GM10248 (cell line): ENCODE results near the gene PEX6.

Experiments used
- CTCF ChIA-PET: fragments of 300-600 bp; sonication (Branson Sonifier 250); formaldehyde crosslinking; extraction: SDS; loops from one replicate; lab custom pipeline; 2021; ENCODE audit warnings: antibody characterized with exemption; lab: Yijun Ruan, JAX
- POLR2A ChIA-PET: fragments of 350-650 bp; sonication (Branson Sonifier 250); formaldehyde crosslinking; extraction: SDS; loops from one replicate; lab custom pipeline; 2020; ENCODE audit warnings: antibody characterized with exemption; lab: Yijun Ruan, JAX
- DNase-seq: peaks from one replicate; pipeline ENCODE4 v3.0.0; 2012; ENCODE audit errors: extremely low spot score
- CTCF ChIP-seq: IDR thresholded peaks from 2 replicates; pipeline ENCODE4 v1.5.1; 2012; ENCODE audit warnings: mild to moderate bottlenecking, low read depth; ENCODE audit errors: extremely low read depth, missing control alignments, control extremely low read depth

PEX6 gene

GRCh38 chr6:42940493-42941045 lies 38.4 kb downstream of the PEX6 start:
- peak; percentile 5 for DNase-seq
- ChIA-PET CTCF (interaction anchor here (1.4 kb wide), 1 partner anchor 12 kb away, joined by 3 read pairs; no protein-coding TSS in a partner anchor), POLR2A (interaction anchor here (0.6 kb wide), 2 partner anchors 87 to 561 kb away, joined by 3 to 4 read pairs; no protein-coding TSS in a partner anchor)
- TF ChIP-seq CTCF, result no peak

GRCh38 chr6:42939810-42940167 lies 39.2 kb downstream of the PEX6 start:
- ChIA-PET CTCF (interaction anchor here (1.4 kb wide), 1 partner anchor 13 kb away, joined by 3 read pairs; no protein-coding TSS in a partner anchor), POLR2A (no interaction called here)

GRCh38 chr6:42938987-42939809 lies 39.8 kb downstream of the PEX6 start:
- ChIA-PET POLR2A (interaction anchor here (0.7 kb wide), 1 partner anchor 10 kb away, joined by 11 read pairs; the partner anchor contains the start of gene CNPY3), CTCF (no interaction called here)
- DNase-seq, result no peak
- TF ChIP-seq CTCF, result no peak

More at GRCh38 chr6:42939810-42940167, 39.2 kb downstream of the PEX6 start:
- TF ChIP-seq CTCF, result no peak
- DNase-seq, result no peak

- DNase-seq, result no peak
- ChIA-PET POLR2A (interaction anchor here (0.7 kb wide), 1 partner anchor 9 kb away, joined by 11 read pairs; the partner anchor contains the start of gene CNPY3), CTCF (no interaction called here)
- TF ChIP-seq CTCF, result no peak
Observed at GRCh38 chr6:42938428-42938796, 40.6 kb downstream of the PEX6 start.

GRCh38 chr6:42937548-42938427 lies 41.2 kb downstream of the PEX6 start:
- no peak for TF ChIP-seq CTCF
- CTCF ChIA-PET, result interaction anchor here (1.6 kb wide), 1 partner anchor 9 kb away, joined by 5 read pairs; no protein-coding TSS in a partner anchor
- POLR2A ChIA-PET, result no interaction called here
- DNase-seq, result no peak

- TF ChIP-seq CTCF, result no peak
- no peak for DNase-seq
- ChIA-PET CTCF (interaction anchor here (1.6 kb wide), 1 partner anchor 10 kb away, joined by 5 read pairs; no protein-coding TSS in a partner anchor), POLR2A (no interaction called here)
Observed at GRCh38 chr6:42936398-42936797, 42.6 kb downstream of the PEX6 start.
